ENCODE measurements around the gene PLA2G4D.

PLA2G4D gene

DNA sequence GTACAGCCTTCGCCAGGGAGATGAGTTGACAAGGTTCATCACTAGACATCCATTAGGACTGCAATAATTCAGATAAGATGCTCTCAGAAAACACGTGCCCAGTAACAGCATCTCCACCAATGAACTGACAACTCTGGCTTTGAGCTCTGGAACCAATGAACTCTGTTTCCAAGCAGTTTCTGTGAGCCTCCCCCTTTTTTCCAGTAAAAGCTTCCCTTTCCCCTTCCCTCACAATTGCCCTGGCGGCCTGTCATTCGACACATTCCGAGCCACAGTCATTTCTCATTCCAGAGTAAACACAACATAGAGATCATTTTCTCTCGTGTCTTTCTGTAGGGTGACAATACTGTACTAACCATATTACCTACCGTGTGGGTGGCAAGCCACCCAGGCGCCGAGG, 3.6 kb downstream of the PLA2G4D start:
- H3K4me3 ChIP-seq (ENCODE audit: low read length), result no peak overlapping the region
- no peak for TF ChIP-seq ZNF274 (IDR thresholded peaks at IDR 0.05; ENCODE audit: low read depth, low read length)

DNA sequence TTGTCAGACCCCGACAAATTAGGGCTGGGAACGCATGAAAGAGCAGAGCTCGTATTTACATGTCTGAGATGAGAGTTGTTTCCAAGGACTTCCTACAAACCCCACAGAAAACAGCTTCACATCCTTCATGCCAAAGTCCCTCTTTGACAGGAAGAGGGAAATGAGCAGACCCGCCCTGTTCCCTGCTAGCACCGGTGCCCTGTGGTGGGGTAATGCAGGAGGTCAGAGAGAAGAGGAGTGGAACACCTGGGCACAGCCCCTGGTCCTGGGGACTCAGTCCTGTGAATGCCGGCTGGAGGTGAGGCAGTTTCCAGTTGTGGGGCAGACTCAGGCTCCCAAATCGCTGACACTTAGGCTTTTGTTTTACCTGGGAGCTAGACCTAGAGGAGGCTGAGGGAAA, 4.0 kb downstream of the PLA2G4D start:
- TF ChIP-seq ZNF274 (IDR thresholded peaks at IDR 0.05; ENCODE audit: low read depth, low read length), result no peak
- no peak overlapping the region for H3K4me3 ChIP-seq (ENCODE audit: low read length)

DNA sequence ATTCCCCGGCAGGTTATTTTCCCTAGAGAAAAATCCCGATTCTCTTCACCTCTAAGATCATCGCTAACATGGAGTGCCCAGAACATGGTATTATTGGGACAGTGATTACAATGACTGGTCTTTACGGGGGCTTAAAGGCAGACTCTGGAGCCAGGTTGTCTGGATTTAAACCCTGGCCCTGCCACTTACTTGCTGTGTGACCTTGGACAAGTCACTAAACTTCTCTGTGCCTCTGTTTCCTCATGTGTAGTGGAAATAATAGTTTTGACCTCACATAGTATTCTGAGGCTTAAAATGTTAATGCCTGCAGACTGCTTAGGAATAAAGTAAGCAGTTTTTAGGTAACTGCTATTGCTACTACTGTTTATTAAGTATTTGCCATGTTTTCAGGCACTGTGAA, 4.4 kb downstream of the PLA2G4D start:
- H3K4me3 ChIP-seq (ENCODE audit: low read length), result no peak overlapping the region
- TF ChIP-seq ZNF274 (IDR thresholded peaks at IDR 0.05; ENCODE audit: low read depth, low read length), result no peak

DNA sequence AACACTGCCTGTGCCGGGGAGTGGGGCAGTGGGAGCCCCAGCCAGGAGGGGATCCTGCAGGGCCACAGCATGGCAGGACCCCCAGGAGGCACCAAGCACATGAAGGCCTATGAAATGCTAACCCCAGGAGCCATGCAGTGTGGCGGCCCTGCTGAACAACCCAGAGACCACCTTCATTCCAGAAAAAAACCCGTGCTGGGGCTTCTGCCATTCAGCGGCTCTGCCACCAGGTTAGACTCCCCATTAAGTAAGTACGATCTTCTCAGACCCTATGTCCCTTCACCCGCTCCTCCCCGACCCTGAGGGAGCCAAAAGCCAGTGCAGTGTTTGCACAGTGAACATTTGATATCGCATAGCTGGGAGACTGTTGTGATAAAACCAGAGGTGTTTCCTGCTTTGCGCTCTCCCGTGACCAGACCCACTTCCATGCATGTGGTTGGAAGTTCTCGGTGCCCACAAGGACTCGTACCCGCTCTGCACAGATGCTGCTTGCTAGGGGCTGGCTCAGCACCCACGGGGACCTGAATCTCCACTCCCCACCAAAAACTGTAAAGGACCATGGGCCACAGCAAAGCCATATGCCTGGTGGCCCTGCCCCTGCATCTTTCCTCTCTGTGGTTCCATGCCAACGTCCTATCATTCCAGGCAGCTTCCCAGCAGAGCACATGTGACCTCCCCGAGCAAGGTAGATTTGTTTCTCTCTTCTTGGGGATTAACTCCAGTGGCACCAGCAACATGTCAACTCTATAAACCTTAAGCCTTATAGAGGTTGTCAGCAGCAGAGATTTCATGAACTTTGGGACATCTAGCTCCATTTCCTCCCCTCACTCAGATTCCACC, 5.3 kb downstream of the PLA2G4D start:
- H3K4me3 ChIP-seq (ENCODE audit: low read length), result no peak overlapping the region
- no peak for TF ChIP-seq ZNF274 (IDR thresholded peaks at IDR 0.05; ENCODE audit: low read depth, low read length)

DNA sequence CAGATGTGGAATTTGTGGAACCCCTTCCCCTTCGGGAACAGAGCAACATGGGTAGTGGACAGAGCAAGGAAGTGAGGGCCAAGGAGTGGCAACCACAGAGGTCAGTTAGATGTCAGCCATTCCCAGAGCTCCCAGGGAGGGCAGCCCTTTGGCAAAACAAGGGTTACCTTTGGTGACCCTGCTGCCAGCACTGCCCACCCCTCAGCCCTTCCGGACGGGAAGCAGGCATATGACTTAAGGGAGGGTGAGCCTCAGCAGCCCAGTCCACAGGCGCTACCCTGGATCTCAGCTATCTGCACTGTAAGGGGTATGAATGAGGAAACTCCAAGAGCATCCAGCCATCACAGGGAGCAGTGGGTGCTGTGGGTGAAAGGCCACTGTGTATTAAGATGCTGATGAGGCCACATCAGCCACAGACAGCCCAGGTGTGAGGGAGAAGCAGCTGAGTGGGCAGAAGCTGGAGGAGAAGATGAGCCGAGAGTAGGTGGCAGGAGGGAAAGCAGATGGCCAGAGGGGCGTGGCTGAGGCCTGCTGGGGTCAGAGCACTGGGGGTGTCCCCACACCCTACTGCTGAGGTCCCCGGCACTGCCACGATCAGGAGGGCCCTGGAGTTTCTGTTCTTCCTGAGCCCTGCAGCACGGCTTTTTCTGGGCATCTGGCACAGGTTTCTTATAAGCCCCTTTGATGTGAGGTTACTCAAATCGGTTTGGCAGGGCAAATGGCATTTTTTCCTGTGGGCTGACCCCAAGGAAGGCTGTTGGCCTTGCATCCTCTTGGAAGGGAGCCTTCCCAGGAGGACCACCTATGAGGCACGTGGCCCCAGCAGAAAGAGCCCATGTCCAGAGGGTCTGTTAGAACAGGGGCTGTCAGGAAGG, 6.2 kb downstream of the PLA2G4D start:
- TF ChIP-seq ZNF274 (IDR thresholded peaks at IDR 0.05; ENCODE audit: low read depth, low read length), result no peak
- H3K4me3 ChIP-seq (ENCODE audit: low read length), result no peak overlapping the region

DNA sequence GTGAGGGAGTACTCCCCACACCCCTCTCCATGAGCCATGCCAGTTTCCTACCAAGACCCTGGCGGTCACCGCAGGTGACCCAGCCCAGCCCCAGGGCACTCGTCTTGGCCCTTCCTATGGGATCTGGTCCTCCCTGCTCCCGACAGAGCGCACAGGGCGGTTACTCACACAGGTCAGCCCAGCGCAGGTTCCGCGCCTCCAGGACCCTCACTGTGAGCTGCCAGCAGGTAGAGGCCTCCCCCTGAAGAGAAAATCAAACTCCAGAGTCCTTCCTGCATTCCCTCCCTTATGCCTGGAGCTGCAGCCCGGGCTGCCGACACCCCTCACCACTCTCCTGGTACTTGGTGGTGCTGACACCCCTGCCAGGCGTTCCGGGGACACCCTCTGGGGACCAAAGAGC, 6.9 kb downstream of the PLA2G4D start:
- no peak overlapping the region for H3K4me3 ChIP-seq (ENCODE audit: low read length)
- TF ChIP-seq ZNF274 (IDR thresholded peaks at IDR 0.05; ENCODE audit: low read depth, low read length), result no peak

DNA sequence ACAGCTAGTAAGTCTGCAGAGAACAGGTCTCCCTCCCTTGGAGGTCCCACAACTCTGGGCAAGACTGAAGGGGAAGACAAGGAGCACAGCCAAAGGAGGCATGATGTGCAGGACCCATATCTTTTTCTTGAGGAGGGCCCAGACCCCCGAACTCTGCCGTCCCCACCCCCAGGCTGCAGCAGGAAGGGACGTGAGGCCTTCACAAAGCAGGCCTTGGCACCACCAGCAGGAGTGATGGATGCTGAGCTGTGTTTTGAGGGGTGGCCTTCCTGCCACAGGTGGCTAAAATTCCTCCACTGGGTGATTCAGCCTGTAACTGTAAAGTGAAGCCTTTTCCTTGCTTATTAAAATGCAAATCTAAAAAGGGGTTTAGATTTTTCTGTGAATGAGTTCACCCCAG, 8.6 kb downstream of the PLA2G4D start:
- TF ChIP-seq ZNF274 (IDR thresholded peaks at IDR 0.05; ENCODE audit: low read depth, low read length), result no peak
- H3K4me3 ChIP-seq (ENCODE audit: low read length), result no peak overlapping the region

DNA sequence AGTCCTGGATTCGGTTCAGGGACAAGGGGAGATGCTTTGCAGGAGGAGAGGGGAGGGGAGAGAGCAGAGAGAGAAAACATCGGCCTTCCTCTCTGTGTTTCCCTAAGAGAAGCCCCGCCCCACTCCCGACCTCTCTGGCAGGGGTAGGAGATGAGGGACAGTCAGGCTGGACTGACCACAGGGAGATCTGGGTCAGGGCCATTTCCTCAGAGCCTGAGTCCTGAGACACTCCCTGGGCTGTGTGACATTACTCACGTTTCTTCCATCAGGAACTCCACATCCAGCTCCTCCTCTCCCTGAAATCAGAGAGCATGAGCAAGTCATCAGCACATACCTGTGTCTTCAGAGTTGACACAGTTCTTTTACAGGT, 9.1 kb downstream of the PLA2G4D start:
- H3K4me3 ChIP-seq (ENCODE audit: low read length), result no peak overlapping the region
- TF ChIP-seq ZNF274 (IDR thresholded peaks at IDR 0.05; ENCODE audit: low read depth, low read length), result no peak

DNA sequence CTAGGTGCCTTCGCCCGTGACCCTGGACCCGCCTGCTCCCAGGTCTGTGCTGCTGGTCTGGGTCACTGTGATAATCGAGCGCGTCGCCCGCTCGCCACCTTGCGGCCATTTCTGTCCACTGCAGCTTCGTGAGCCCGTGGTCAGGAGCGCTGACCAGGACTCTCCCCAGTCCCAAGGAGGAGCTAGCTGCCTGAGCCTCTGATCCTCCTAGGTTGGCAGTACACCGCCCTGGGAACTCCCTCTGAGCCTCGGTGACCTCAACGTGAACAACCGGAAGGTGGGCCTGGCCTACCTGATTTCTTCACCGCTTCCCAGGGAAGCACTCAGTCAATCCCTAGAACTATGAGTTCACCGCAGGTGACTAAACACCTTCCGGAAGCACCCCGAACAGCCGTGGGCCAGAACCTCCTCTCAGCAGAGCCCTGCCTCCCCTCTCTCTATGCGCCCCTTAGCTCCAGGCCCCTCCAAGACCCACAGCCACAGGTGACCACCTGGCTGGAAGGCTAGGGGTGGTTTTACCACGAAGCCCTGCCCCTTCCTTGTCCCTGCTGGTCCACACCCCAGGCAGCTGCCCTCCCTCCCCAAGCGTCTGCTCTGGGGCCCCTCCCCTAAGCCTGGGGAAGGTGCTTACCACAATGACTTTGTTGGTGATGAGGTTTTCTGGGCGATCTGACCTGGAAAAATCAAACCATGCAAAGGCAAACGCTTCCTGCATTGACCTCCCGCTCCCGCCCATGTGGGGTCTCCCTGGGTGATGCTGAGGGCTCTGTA, 9.7 kb downstream of the PLA2G4D start:
- no peak overlapping the region for H3K4me3 ChIP-seq (ENCODE audit: low read length)
- TF ChIP-seq ZNF274 (IDR thresholded peaks at IDR 0.05; ENCODE audit: low read depth, low read length), result no peak

DNA sequence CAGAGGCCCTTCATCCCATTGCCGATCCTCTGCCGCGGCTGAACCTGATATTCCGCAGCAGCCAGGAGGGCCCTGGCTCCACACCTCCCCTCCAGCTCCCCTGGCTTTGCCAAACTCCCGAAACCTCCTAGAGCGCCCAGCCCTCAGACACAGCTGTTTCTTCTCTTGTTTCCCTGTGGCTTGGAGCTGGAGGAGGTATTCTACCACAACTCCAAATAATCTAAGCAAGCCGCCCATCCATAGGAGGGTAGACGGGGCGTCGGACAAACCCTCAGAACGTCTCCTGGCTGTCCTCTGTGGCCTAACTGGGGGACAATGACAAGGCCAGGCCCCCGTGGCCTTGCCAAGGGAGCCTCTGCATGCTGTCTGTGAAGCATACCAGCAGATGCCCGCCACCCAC, 10.4 kb downstream of the PLA2G4D start:
- TF ChIP-seq ZNF274 (IDR thresholded peaks at IDR 0.05; ENCODE audit: low read depth, low read length), result no peak
- H3K4me3 ChIP-seq (ENCODE audit: low read length), result no peak overlapping the region

DNA sequence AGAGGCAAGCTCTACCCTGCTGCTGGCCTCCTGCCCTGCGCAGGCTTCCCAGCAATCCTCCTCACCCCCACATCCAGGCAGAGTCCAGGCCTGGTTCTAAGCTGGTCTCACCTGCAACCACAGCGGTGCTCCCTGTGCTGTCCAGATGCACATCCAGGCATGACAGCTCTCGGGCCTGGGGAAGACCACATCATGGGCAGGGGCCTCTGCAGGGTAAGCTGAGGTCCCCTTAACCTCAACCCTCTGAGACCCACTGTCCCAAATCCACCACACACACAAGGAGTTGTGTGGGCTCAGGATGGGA, 10.8 kb downstream of the PLA2G4D start:
- no peak for TF ChIP-seq ZNF274 (IDR thresholded peaks at IDR 0.05; ENCODE audit: low read depth, low read length)
- H3K4me3 ChIP-seq (ENCODE audit: low read length), result no peak overlapping the region

DNA sequence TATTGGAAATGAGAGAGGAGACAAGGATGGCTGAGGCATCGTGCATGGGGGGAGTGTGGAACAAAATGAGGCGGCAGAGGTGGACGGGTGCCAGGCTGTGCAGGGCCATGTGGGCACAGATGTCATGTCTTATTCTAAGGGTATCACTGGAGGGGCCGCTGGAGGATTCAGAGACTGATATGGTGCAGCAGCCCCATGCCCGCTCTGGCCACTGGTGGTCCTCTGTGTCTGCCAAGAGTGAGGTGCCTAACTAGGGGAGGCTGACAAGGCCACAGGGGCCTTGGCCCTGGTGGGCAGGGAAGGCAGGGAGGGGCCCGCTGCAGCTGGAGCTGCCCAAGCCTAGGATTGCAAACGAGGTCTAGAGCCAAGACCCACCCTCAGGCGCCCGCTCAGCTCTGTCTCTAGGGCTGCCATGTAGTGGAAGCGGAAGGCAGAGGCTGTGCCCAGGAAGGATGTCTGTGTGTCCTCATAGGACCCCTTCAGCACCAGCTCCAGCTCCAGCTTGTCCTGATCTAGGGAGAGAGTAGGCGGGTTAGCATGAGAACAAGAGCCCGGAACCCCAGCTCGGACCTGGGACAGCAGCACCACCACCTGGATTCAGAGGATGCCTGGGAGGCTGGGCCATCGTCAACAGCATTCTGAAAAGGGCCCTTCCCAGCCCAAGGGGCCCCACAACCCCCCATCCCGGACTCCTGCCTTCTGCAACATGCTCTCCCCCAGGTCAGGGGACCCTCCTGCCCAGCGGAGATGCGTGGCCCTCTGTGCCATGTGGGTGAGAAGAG, 11.3 kb downstream of the PLA2G4D start:
- no peak for TF ChIP-seq ZNF274 (IDR thresholded peaks at IDR 0.05; ENCODE audit: low read depth, low read length)
- H3K4me3 ChIP-seq (ENCODE audit: low read length), result no peak overlapping the region

DNA sequence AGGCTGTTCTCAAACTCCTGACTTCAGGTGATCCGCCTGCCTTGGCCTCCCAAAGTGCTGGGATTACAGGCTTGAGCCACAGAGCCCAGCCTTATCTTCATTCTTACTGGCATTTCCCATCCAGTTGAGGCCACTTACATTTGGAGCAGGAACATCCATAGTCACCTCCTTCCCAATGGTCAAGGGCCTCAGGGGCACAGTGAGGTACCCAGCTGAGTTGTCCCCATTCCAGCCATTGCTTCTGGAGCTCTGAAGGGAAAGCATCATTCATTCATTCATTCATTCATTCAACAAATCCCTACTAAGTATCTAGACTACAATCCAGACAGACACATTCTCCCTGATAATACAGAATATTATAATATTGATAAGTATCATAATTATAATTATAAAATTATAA, 12.2 kb downstream of the PLA2G4D start:
- no peak for TF ChIP-seq ZNF274 (IDR thresholded peaks at IDR 0.05; ENCODE audit: low read depth, low read length)
- H3K4me3 ChIP-seq (ENCODE audit: low read length), result no peak overlapping the region

All from GM08714 (cell line).